ENCODE measurements around the gene SHOX.

- no peak for TF ChIP-seq POLR2A (IDR thresholded peaks at IDR 0.05)
- TF ChIP-seq, protein P1, sequence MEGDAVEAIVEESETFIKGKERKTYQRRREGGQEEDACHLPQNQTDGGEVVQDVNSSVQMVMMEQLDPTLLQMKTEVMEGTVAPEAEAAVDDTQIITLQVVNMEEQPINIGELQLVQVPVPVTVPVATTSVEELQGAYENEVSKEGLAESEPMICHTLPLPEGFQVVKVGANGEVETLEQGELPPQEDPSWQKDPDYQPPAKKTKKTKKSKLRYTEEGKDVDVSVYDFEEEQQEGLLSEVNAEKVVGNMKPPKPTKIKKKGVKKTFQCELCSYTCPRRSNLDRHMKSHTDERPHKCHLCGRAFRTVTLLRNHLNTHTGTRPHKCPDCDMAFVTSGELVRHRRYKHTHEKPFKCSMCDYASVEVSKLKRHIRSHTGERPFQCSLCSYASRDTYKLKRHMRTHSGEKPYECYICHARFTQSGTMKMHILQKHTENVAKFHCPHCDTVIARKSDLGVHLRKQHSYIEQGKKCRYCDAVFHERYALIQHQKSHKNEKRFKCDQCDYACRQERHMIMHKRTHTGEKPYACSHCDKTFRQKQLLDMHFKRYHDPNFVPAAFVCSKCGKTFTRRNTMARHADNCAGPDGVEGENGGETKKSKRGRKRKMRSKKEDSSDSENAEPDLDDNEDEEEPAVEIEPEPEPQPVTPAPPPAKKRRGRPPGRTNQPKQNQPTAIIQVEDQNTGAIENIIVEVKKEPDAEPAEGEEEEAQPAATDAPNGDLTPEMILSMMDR (IDR thresholded peaks at IDR 0.05), result no peak
These were observed 19.7 kb downstream of the SHOX start for GRCh38 chrX:650324-650723.

Measured in thyroid gland (tissue), 4 donors.